Keratinocyte (primary cell): ENCODE data around the gene KIAA1191. TPM values are rescaled to one million over a fixed set of nuclear protein-coding genes. Genes with fewer than 3 reads are reported as not detected.

Source experiments
- DNase-seq: peaks from one replicate; pipeline ENCODE4 v3.0.0-alpha.2; 2011; ENCODE audit warnings: low read depth, missing footprints, low spot score
- FAIRE-seq: peaks from 2 replicates; lab custom pipeline; 2011; peaks lifted over from hg19 to GRCh38; lab: Jason Lieb, UNC
- H2AFZ ChIP-seq: 2 replicates; pipeline ENCODE4 v1.6.0; 2012; ENCODE audit warnings: low read length, control low read depth, inconsistent platforms; ENCODE audit not compliant: control insufficient read depth
- H3K27ac ChIP-seq: 2 replicates; pipeline ENCODE4 v1.5.1; 2011; ENCODE audit warnings: low read length; ENCODE audit not compliant: control insufficient read depth, insufficient read depth
- H3K27me3 ChIP-seq: 3 replicates; pipeline ENCODE4 v1.6.0; 2011; ENCODE audit warnings: low read length; ENCODE audit not compliant: control insufficient read depth, insufficient read depth; ENCODE audit errors: extremely low read depth
- H3K36me3 ChIP-seq, 2 experiments: 2 replicates in 1 of 2; 3 replicates in 1 of 2; pipeline ENCODE4 v1.5.1; 2011; ENCODE audit warnings: low read length in 2 of 2, mild to moderate bottlenecking in 1 of 2; ENCODE audit not compliant: control insufficient read depth in 2 of 2, insufficient read depth in 2 of 2; ENCODE audit errors: extremely low read depth in 1 of 2
- H3K4me1 ChIP-seq: 3 replicates; pipeline ENCODE4 v1.5.1; 2011; ENCODE audit warnings: low read length; ENCODE audit not compliant: control insufficient read depth, insufficient read depth; ENCODE audit errors: extremely low read depth
- H3K4me2 ChIP-seq: 3 replicates; pipeline ENCODE4 v1.6.0; 2011; ENCODE audit warnings: low read depth, low read length; ENCODE audit not compliant: control insufficient read depth, insufficient read depth; ENCODE audit errors: extremely low read depth
- H3K4me3 ChIP-seq, 3 experiments: fragments of 200-600 bp in 1 of 3; sonication (generic) in 1 of 3; 2 replicates in 2 of 3; 3 replicates in 1 of 3; pipeline ENCODE4 v1.5.1; 2011 to 2016; ENCODE audit warnings: low read length in 3 of 3, mild to moderate bottlenecking in 3 of 3, control low read depth in 2 of 3, inconsistent platforms in 1 of 3, low read depth in 1 of 3, mixed read lengths in 1 of 3, mixed run types in 1 of 3, moderate library complexity in 1 of 3; ENCODE audit not compliant: control insufficient read depth in 2 of 3, insufficient read depth in 2 of 3; ENCODE audit errors: extremely low read depth in 1 of 3
- H3K79me2 ChIP-seq: 2 replicates; pipeline ENCODE4 v1.6.0; 2012; ENCODE audit warnings: low read length; ENCODE audit not compliant: control insufficient read depth, insufficient read depth
- H3K9ac ChIP-seq: 3 replicates; pipeline ENCODE4 v1.6.0; 2011; ENCODE audit warnings: low read length; ENCODE audit not compliant: control insufficient read depth, insufficient read depth; ENCODE audit errors: extremely low read depth
- H3K9me1 ChIP-seq: 3 replicates; pipeline ENCODE4 v1.6.0; 2011; ENCODE audit warnings: low read length; ENCODE audit not compliant: control insufficient read depth, insufficient read depth; ENCODE audit errors: extremely low read depth
- H3K9me3 ChIP-seq: 2 replicates; pipeline ENCODE4 v1.5.1; 2012; ENCODE audit warnings: low read depth, low read length; ENCODE audit not compliant: control insufficient read depth
- H4K20me1 ChIP-seq: 3 replicates; pipeline ENCODE4 v1.6.0; 2011; ENCODE audit warnings: low read length; ENCODE audit not compliant: control insufficient read depth, insufficient read depth; ENCODE audit errors: extremely low read depth
- EZH2 ChIP-seq: IDR thresholded peaks from one replicate; pipeline ENCODE4 v1.6.1; 2012; ENCODE audit warnings: inconsistent platforms, mild to moderate bottlenecking, low read length, moderate library complexity
- dilution Hi-C: fragments of 300-500 bp; cut with MboI; formaldehyde crosslinking; loops from one replicate; pipeline ENCODE4 v1.7.0; 2020; ENCODE audit warnings: low sequenced_read_pairs; ENCODE audit not compliant: extremely low pct_ligation_motif_present
- polyA plus RNA-seq, 5 experiments: library from polyadenylated mRNA; depleted of rRNA in 3 of 5; stranded (reverse) in 3 of 5; stranded (forward) in 1 of 5; unstranded in 1 of 5; fragments of >200 nt; gene quantifications; 1 replicate in 1 of 5; 2 replicates in 3 of 5; 3 replicates in 1 of 5; pipeline versions ENCODE4 v1.2.1 to v1.2.3, GENCODE V29; 2011 to 2012; ENCODE audit warnings: missing spikeins in 2 of 5, low read depth in 1 of 5, low replicate concordance in 1 of 5
- TF ChIP-seq, protein P1 (sequence below), 3 experiments: IDR thresholded peaks in 1 of 3; conservative IDR thresholded peaks in 1 of 3; optimal IDR thresholded peaks in 1 of 3; 2 replicates in 2 of 3; 3 replicates in 1 of 3; pipeline versions ENCODE3 to v1.5.1; 2011; ENCODE audit warnings: low read length in 3 of 3, mild to moderate bottlenecking in 3 of 3, moderate library complexity in 2 of 3, control low read depth in 1 of 3, inconsistent platforms in 1 of 3; ENCODE audit not compliant: insufficient read depth in 2 of 3; ENCODE audit errors: extremely low read depth in 1 of 3

KIAA1191 gene
- polyA plus RNA-seq, 1 donor (not counting 4 experiments of a cell fraction or from before 2014, with no cell fraction given) = 100 TPM

- Histone ChIP-seq H3K79me2 (peaks cover 38% of the 10 kb centered on the region), H3K9me3 (no peaks in the 10 kb centered on the region), H4K20me1 (peaks cover 6% of the 10 kb centered on the region), H3K36me3 (peaks cover 48 to 67% of the 10 kb centered on the region in 2 experiments), H3K9ac (peak overlapping the region; percentile 25), H3K4me1 (peaks cover 18% of the 10 kb centered on the region), H3K9me1 (no peaks in the 10 kb centered on the region), H3K27ac (no peak overlapping the region), H3K4me3 (peak overlapping the region in 2 of 3 experiments; percentile 88 to 91), H3K27me3 (no peaks in the 10 kb centered on the region), H3K4me2 (peak overlapping the region; percentile 93), H2AFZ (no peak overlapping the region)
- DNase-seq (no peak), FAIRE-seq (no peak)
- no peak for TF ChIP-seq EZH2
- TF ChIP-seq, protein P1, sequence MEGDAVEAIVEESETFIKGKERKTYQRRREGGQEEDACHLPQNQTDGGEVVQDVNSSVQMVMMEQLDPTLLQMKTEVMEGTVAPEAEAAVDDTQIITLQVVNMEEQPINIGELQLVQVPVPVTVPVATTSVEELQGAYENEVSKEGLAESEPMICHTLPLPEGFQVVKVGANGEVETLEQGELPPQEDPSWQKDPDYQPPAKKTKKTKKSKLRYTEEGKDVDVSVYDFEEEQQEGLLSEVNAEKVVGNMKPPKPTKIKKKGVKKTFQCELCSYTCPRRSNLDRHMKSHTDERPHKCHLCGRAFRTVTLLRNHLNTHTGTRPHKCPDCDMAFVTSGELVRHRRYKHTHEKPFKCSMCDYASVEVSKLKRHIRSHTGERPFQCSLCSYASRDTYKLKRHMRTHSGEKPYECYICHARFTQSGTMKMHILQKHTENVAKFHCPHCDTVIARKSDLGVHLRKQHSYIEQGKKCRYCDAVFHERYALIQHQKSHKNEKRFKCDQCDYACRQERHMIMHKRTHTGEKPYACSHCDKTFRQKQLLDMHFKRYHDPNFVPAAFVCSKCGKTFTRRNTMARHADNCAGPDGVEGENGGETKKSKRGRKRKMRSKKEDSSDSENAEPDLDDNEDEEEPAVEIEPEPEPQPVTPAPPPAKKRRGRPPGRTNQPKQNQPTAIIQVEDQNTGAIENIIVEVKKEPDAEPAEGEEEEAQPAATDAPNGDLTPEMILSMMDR (optimal IDR thresholded peaks at IDR 0.05 in 1 of 3, IDR thresholded peaks at IDR 0.05 in 1 of 3, conservative IDR thresholded peaks at IDR 0.05 in 1 of 3; ENCODE audit: extremely low read depth in 1 of 3, insufficient read depth in 2 of 3, low read length in 3 of 3) = no peak
- dilution Hi-C loops = no loop called here
These were observed 24.9 kb upstream of the KIAA1191 start for GRCh38 chr5:176386491-176386890.

GRCh38 chr5:176384991-176385390 is 23.4 kb upstream of the KIAA1191 start:
- Histone ChIP-seq H3K79me2 (peaks cover 35% of the 10 kb centered on the region), H3K4me2 (no peak overlapping the region), H3K9ac (no peak overlapping the region), H4K20me1 (peaks cover 6% of the 10 kb centered on the region), H3K9me3 (no peaks in the 10 kb centered on the region), H3K27me3 (no peaks in the 10 kb centered on the region), H3K36me3 (peaks cover 41 to 54% of the 10 kb centered on the region in 2 experiments), H2AFZ (no peak overlapping the region), H3K27ac (no peak overlapping the region), H3K4me1 (peaks cover 18% of the 10 kb centered on the region), H3K4me3 (no peak overlapping the region), H3K9me1 (no peaks in the 10 kb centered on the region)
- FAIRE-seq (no peak), DNase-seq (no peak)
- dilution Hi-C loops = no loop called here
- TF ChIP-seq, protein P1 (optimal IDR thresholded peaks at IDR 0.05 in 1 of 3, IDR thresholded peaks at IDR 0.05 in 1 of 3, conservative IDR thresholded peaks at IDR 0.05 in 1 of 3; ENCODE audit: extremely low read depth in 1 of 3, insufficient read depth in 2 of 3, low read length in 3 of 3) = no peak
- no peak for TF ChIP-seq EZH2
